Osteoblast (primary cell): ENCODE data around the gene TAF1L. TPM values are rescaled to one million over a fixed set of nuclear protein-coding genes. Genes with fewer than 3 reads are reported as not detected.
"Not testable (repeated sequence)": the region's sequence is repeated elsewhere in the genome, so short reads cannot be mapped to it uniquely, and the experiment has no call there.

ENCODE experiments used
- DNase-seq: peaks from one replicate; pipeline ENCODE4 v3.0.0; 2011; ENCODE audit warnings: low spot score, mixed read lengths; ENCODE audit not compliant: insufficient read length; ENCODE audit errors: missing footprints
- H2AFZ ChIP-seq: 2 replicates; pipeline ENCODE4 v1.6.0; 2011; ENCODE audit warnings: mild to moderate bottlenecking, low read length
- H3K27ac ChIP-seq: 2 replicates; pipeline ENCODE4 v1.5.1; 2011; ENCODE audit warnings: mild to moderate bottlenecking, low read depth, low read length, moderate library complexity
- H3K27me3 ChIP-seq: 2 replicates; pipeline ENCODE4 v1.6.0; 2012; ENCODE audit warnings: mild to moderate bottlenecking, control low read depth, inconsistent platforms, low read length, moderate library complexity; ENCODE audit not compliant: insufficient read depth
- H3K36me3 ChIP-seq: 2 replicates; pipeline ENCODE4 v1.5.1; 2011; ENCODE audit warnings: mild to moderate bottlenecking, low read length, control low read depth, moderate library complexity; ENCODE audit not compliant: insufficient read depth
- H3K4me1 ChIP-seq: 2 replicates; pipeline ENCODE4 v1.5.1; 2011; ENCODE audit warnings: mild to moderate bottlenecking, low read length, control low read depth, moderate library complexity; ENCODE audit not compliant: insufficient read depth
- H3K4me2 ChIP-seq: 2 replicates; pipeline ENCODE4 v1.6.0; 2011; ENCODE audit warnings: mild to moderate bottlenecking, low read length; ENCODE audit not compliant: insufficient read depth
- H3K4me3 ChIP-seq: fragments of 200-600 bp; sonication (generic); 3 replicates; pipeline ENCODE4 v1.5.1; 2012; ENCODE audit warnings: mild to moderate bottlenecking, low read length, inconsistent platforms; ENCODE audit not compliant: insufficient read depth
- H3K79me2 ChIP-seq: 2 replicates; pipeline ENCODE4 v1.6.0; 2012; ENCODE audit warnings: mild to moderate bottlenecking, low read length, control low read depth, inconsistent platforms; ENCODE audit not compliant: insufficient read depth
- H3K9me3 ChIP-seq: 2 replicates; pipeline ENCODE4 v1.5.1; 2011; ENCODE audit warnings: low read depth, low read length, control low read depth
- H4K20me1 ChIP-seq: 2 replicates; pipeline ENCODE4 v1.6.0; 2012; ENCODE audit warnings: mild to moderate bottlenecking, low read length, control low read depth; ENCODE audit not compliant: insufficient read depth
- CTCF ChIP-seq: IDR thresholded peaks from 2 replicates; pipeline ENCODE4 v1.5.1; 2011; ENCODE audit warnings: mild to moderate bottlenecking, low read depth, low read length, moderate library complexity; ENCODE audit errors: extremely low read depth
- total RNA-seq: library from RNA; depleted of rRNA; stranded (reverse); fragments of >200 nt; gene quantifications from 2 replicates; pipeline ENCODE4 v1.2.3, GENCODE V29; 2012

The TAF1L gene
- total RNA-seq, 1 donor: not detected

DNA sequence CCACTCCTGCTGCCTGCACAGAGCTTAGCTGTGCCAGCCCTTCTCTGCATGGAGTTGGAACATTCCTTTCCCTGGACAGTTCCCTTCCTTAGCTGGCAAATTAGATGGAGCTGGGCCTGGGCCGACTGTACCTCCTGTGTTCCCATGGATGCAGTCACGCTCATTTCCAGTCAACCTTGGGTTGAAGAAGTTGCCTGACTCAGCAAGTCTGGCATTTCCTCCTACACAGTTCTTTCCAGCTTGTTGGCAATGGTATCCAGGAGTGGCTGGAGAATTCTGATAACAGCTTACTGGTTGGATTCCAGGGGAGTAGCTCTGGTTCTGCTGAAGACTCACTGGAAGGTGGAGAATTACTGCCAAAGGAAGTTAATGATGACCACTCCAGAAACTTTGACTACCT, 9.2 kb upstream of the TAF1L start:
- no peak for TF ChIP-seq CTCF
- Histone ChIP-seq H3K27me3 (no peaks in the 10 kb centered on the region), H3K4me1 (peaks cover 6% of the 10 kb centered on the region), H3K36me3 (no peaks in the 10 kb centered on the region), H3K27ac (no peak overlapping the region), H3K9me3 (no peaks in the 10 kb centered on the region), H3K4me2 (no peak overlapping the region), H4K20me1 (no peaks in the 10 kb centered on the region), H3K4me3 (no peak overlapping the region), H2AFZ (no peak overlapping the region), H3K79me2 (no peaks in the 10 kb centered on the region)
- DNase-seq: no peak

DNA sequence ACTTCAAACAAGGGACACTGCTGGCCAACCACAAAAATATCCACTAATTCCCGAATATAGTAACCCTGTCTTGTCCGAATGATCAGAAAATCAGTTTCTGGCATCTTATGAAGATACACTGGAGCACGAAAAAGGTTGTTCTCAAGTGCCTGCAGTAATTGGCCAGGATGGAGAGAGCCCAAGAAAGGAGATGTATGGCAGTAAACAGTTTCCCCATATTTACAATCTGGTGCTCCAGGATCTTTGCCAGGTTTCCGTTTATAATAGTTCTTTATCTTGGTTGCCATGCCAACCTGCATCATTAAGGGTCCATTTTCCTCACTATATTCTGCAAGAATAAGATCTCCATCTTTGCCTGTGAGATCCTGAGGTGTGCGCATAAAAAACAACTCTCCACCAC, 2.3 kb downstream of the TAF1L start:
- not testable (repeated sequence) for H3K79me2 ChIP-seq, H3K4me2 ChIP-seq, H3K9me3 ChIP-seq, H3K27me3 ChIP-seq, DNase-seq, H3K27ac ChIP-seq, H4K20me1 ChIP-seq, H3K4me1 ChIP-seq, H2AFZ ChIP-seq, H3K36me3 ChIP-seq, H3K4me3 ChIP-seq

GRCh38 chr9:32631991-32632390, 3.5 kb downstream of the TAF1L start:
- H3K27me3 ChIP-seq: no peaks in the 10 kb centered on the region
- TF ChIP-seq CTCF: no peak
- H3K9me3 ChIP-seq: no peaks in the 10 kb centered on the region
- DNase-seq: no peak
- H3K4me3 ChIP-seq: no peak overlapping the region
- H3K27ac ChIP-seq: no peak overlapping the region
- no peaks in the 10 kb centered on the region for H3K36me3 ChIP-seq
- no peaks in the 10 kb centered on the region for H3K4me1 ChIP-seq
- H3K4me2 ChIP-seq: no peak overlapping the region
- H3K79me2 ChIP-seq: no peaks in the 10 kb centered on the region
- H2AFZ ChIP-seq: no peak overlapping the region
- H4K20me1 ChIP-seq: no peaks in the 10 kb centered on the region

- H3K4me2 ChIP-seq: no peak overlapping the region
- no peaks in the 10 kb centered on the region for H3K9me3 ChIP-seq
- no peak overlapping the region for H2AFZ ChIP-seq
- H3K4me3 ChIP-seq: no peak overlapping the region
- no peaks in the 10 kb centered on the region for H3K27me3 ChIP-seq
- H4K20me1 ChIP-seq: no peaks in the 10 kb centered on the region
- no peaks in the 10 kb centered on the region for H3K36me3 ChIP-seq
- no peak for TF ChIP-seq CTCF
- no peak for DNase-seq
- H3K4me1 ChIP-seq: no peaks in the 10 kb centered on the region
- H3K27ac ChIP-seq: no peak overlapping the region
- no peaks in the 10 kb centered on the region for H3K79me2 ChIP-seq
These were observed 8.0 kb downstream of the TAF1L start for GRCh38 chr9:32627394-32627954.
